MM.1S (cell line): ENCODE results near the gene PLTP.

Experiments
- EZH2 ChIP-seq: fragments of 300-600 bp; sonication (generic); optimal IDR thresholded peaks from 2 replicates; pipeline ENCODE3; 2017; ENCODE audit warnings: low read depth, mild to moderate bottlenecking, antibody characterized with exemption, low read length, mixed read lengths
- EZH2phosphoT487 ChIP-seq: fragments of 300-600 bp; sonication (generic); IDR thresholded peaks from 2 replicates; pipeline ENCODE4 v1.6.1; 2018; ENCODE audit warnings: antibody characterized with exemption, low read length
- TF ChIP-seq, protein P1 (sequence below): fragments of 300-600 bp; sonication (generic); IDR thresholded peaks from 2 replicates; pipeline ENCODE4 v1.5.1; 2016; ENCODE audit warnings: antibody characterized with exemption, low read length, mixed read lengths

DNA sequence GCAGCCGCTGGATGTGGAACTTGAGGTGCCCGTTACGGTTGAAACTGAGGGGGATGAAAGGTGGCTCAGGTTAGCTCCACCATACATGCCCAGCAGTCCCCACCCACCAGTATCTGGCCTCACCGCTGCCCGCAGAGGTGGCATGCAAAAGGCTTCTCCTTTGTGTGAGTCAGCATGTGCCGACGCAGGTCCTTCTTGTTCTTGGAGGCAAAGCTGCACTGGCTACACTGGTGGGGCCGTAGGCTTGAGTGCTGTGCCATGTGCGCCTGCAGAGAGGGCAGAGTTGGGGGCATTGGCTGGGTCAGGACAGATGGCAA, 38.3 kb upstream of the PLTP start:
- TF ChIP-seq EZH2phosphoT487 (no peak), EZH2 (no peak)
- TF ChIP-seq, protein P1, sequence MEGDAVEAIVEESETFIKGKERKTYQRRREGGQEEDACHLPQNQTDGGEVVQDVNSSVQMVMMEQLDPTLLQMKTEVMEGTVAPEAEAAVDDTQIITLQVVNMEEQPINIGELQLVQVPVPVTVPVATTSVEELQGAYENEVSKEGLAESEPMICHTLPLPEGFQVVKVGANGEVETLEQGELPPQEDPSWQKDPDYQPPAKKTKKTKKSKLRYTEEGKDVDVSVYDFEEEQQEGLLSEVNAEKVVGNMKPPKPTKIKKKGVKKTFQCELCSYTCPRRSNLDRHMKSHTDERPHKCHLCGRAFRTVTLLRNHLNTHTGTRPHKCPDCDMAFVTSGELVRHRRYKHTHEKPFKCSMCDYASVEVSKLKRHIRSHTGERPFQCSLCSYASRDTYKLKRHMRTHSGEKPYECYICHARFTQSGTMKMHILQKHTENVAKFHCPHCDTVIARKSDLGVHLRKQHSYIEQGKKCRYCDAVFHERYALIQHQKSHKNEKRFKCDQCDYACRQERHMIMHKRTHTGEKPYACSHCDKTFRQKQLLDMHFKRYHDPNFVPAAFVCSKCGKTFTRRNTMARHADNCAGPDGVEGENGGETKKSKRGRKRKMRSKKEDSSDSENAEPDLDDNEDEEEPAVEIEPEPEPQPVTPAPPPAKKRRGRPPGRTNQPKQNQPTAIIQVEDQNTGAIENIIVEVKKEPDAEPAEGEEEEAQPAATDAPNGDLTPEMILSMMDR: no peak
